ENCODE data around the gene ANAPC5.
A peak's percentile ranks its signal among the peaks of the same experiment; 100 is the strongest.
"Not testable (repeated sequence)": the region's sequence is repeated elsewhere in the genome, so short reads cannot be mapped to it uniquely, and the experiment has no call there.

The ANAPC5 gene

GRCh38 chr12:121301876-121302275 lies 50.3 kb downstream of the ANAPC5 start:
- Histone ChIP-seq H2BK5ac (ENCODE audit: low read length) (no peak overlapping the region), H3K23ac (ENCODE audit: low read length) (no peak overlapping the region), H3K79me2 (ENCODE audit: control insufficient read depth, insufficient read depth, low read length) (no peaks in the 10 kb centered on the region), H3K79me1 (ENCODE audit: low read length) (no peaks in the 10 kb centered on the region), H3K4me1 (ENCODE audit: control insufficient read depth, low read depth, low read length) (peaks cover 1% of the 10 kb centered on the region), H3K4me3 (ENCODE audit: low read length) (no peak overlapping the region), H3K27me3 (ENCODE audit: insufficient read depth, low read length, poor library complexity) (no peaks in the 10 kb centered on the region), H3K4ac (ENCODE audit: low read depth, low read length) (no peak overlapping the region), H4K8ac (ENCODE audit: low read depth, low read length) (no peak overlapping the region), H3K56ac (ENCODE audit: low read length) (no peak overlapping the region), H2BK15ac (replicated peaks; ENCODE audit: low read depth) (no peak overlapping the region), H4K5ac (ENCODE audit: low read length) (no peak overlapping the region), H3K36me3 (ENCODE audit: control insufficient read depth, insufficient read depth, low read length) (no peaks in the 10 kb centered on the region), H2BK120ac (ENCODE audit: low read depth, low read length) (no peak overlapping the region), H3K9ac (ENCODE audit: low read length) (no peak overlapping the region), H3K18ac (ENCODE audit: low read length) (no peak overlapping the region), H3K4me2 (ENCODE audit: low read length) (no peak overlapping the region), H2AK5ac (ENCODE audit: low read length) (no peak overlapping the region), H3K27ac (ENCODE audit: low read depth, low read length) (no peak overlapping the region)
- DNase-seq = no peak
- no CpG with 5 or more reads among the region's 4 CpGs for WGBS (ENCODE audit: extremely low coverage, insufficient coverage, low lambda C conversion rate)

- Histone ChIP-seq H3K4me3 (ENCODE audit: low read length) (no peak overlapping the region), H2AK5ac (ENCODE audit: low read length) (no peak overlapping the region), H2BK120ac (ENCODE audit: low read depth, low read length) (no peak overlapping the region), H3K27me3 (ENCODE audit: insufficient read depth, low read length, poor library complexity) (no peaks in the 10 kb centered on the region), H3K79me2 (ENCODE audit: control insufficient read depth, insufficient read depth, low read length) (peaks cover 11% of the 10 kb centered on the region), H4K5ac (ENCODE audit: low read length) (no peak overlapping the region), H3K23ac (ENCODE audit: low read length) (no peak overlapping the region), H3K36me3 (ENCODE audit: control insufficient read depth, insufficient read depth, low read length) (no peaks in the 10 kb centered on the region), H3K18ac (ENCODE audit: low read length) (no peak overlapping the region), H2BK5ac (ENCODE audit: low read length) (no peak overlapping the region), H2BK15ac (replicated peaks; ENCODE audit: low read depth) (no peak overlapping the region), H3K27ac (ENCODE audit: low read depth, low read length) (no peak overlapping the region), H4K8ac (ENCODE audit: low read depth, low read length) (no peak overlapping the region), H3K79me1 (ENCODE audit: low read length) (no peaks in the 10 kb centered on the region), H3K4me2 (ENCODE audit: low read length) (no peak overlapping the region), H3K56ac (ENCODE audit: low read length) (no peak overlapping the region), H3K9ac (ENCODE audit: low read length) (no peak overlapping the region), H3K4ac (ENCODE audit: low read depth, low read length) (no peak overlapping the region), H3K4me1 (ENCODE audit: control insufficient read depth, low read depth, low read length) (peaks cover 1% of the 10 kb centered on the region)
- WGBS (ENCODE audit: extremely low coverage, insufficient coverage, low lambda C conversion rate) = no CpG with 5 or more reads among the region's 4 CpGs
- no peak for DNase-seq
Measured at GRCh38 chr12:121300083-121300819, 52.0 kb downstream of the ANAPC5 start.

- WGBS (ENCODE audit: extremely low coverage, insufficient coverage, low lambda C conversion rate) = no CpG with 5 or more reads among the region's 4 CpGs
- Histone ChIP-seq H3K79me1 (ENCODE audit: low read length) (no peaks in the 10 kb centered on the region), H2BK15ac (replicated peaks; ENCODE audit: low read depth) (no peak overlapping the region), H3K79me2 (ENCODE audit: control insufficient read depth, insufficient read depth, low read length) (peaks cover 16% of the 10 kb centered on the region), H3K4ac (ENCODE audit: low read depth, low read length) (no peak overlapping the region), H3K56ac (ENCODE audit: low read length) (no peak overlapping the region), H4K8ac (ENCODE audit: low read depth, low read length) (no peak overlapping the region), H4K5ac (ENCODE audit: low read length) (no peak overlapping the region), H2BK120ac (ENCODE audit: low read depth, low read length) (no peak overlapping the region), H3K4me2 (ENCODE audit: low read length) (no peak overlapping the region), H2BK5ac (ENCODE audit: low read length) (no peak overlapping the region), H3K9ac (ENCODE audit: low read length) (no peak overlapping the region), H3K4me3 (ENCODE audit: low read length) (no peak overlapping the region), H3K4me1 (ENCODE audit: control insufficient read depth, low read depth, low read length) (peaks cover 3% of the 10 kb centered on the region), H2AK5ac (ENCODE audit: low read length) (no peak overlapping the region), H3K27ac (ENCODE audit: low read depth, low read length) (no peak overlapping the region), H3K36me3 (ENCODE audit: control insufficient read depth, insufficient read depth, low read length) (no peaks in the 10 kb centered on the region), H3K18ac (ENCODE audit: low read length) (no peak overlapping the region), H3K27me3 (ENCODE audit: insufficient read depth, low read length, poor library complexity) (no peaks in the 10 kb centered on the region), H3K23ac (ENCODE audit: low read length) (no peak overlapping the region)
- no peak for DNase-seq
Measured at GRCh38 chr12:121299662-121300061, 52.5 kb downstream of the ANAPC5 start.

GRCh38 chr12:121298411-121298810 lies 53.8 kb downstream of the ANAPC5 start:
- H3K4me3 ChIP-seq (ENCODE audit: low read length); H3K56ac ChIP-seq (ENCODE audit: low read length); H3K36me3 ChIP-seq (ENCODE audit: control insufficient read depth, insufficient read depth, low read length); DNase-seq; H3K9ac ChIP-seq (ENCODE audit: low read length); H3K4ac ChIP-seq (ENCODE audit: low read depth, low read length); H3K4me1 ChIP-seq (ENCODE audit: control insufficient read depth, low read depth, low read length); H2BK15ac ChIP-seq (replicated peaks; ENCODE audit: low read depth); H2AK5ac ChIP-seq (ENCODE audit: low read length); H4K5ac ChIP-seq (ENCODE audit: low read length); H2BK120ac ChIP-seq (ENCODE audit: low read depth, low read length); H3K27me3 ChIP-seq (ENCODE audit: insufficient read depth, low read length, poor library complexity); H4K8ac ChIP-seq (ENCODE audit: low read depth, low read length); H2BK5ac ChIP-seq (ENCODE audit: low read length); H3K79me1 ChIP-seq (ENCODE audit: low read length); H3K23ac ChIP-seq (ENCODE audit: low read length); H3K18ac ChIP-seq (ENCODE audit: low read length); H3K4me2 ChIP-seq (ENCODE audit: low read length); H3K27ac ChIP-seq (ENCODE audit: low read depth, low read length): not testable (repeated sequence)
- no CpG with 5 or more reads among the region's 13 CpGs for WGBS (ENCODE audit: extremely low coverage, insufficient coverage, low lambda C conversion rate)
- H3K79me2 ChIP-seq (ENCODE audit: control insufficient read depth, insufficient read depth, low read length) = peaks cover 28% of the 10 kb centered on the region

- H3K4me2 ChIP-seq (ENCODE audit: low read length) = peak overlapping the region; percentile 98
- no peak overlapping the region for H2BK15ac ChIP-seq (replicated peaks; ENCODE audit: low read depth)
- H2BK5ac ChIP-seq (ENCODE audit: low read length) = peak overlapping the region; percentile 43
- peak overlapping the region; percentile 94 for H3K56ac ChIP-seq (ENCODE audit: low read length)
- peaks cover 35% of the 10 kb centered on the region for H3K79me2 ChIP-seq (ENCODE audit: control insufficient read depth, insufficient read depth, low read length)
- H3K4me1 ChIP-seq (ENCODE audit: control insufficient read depth, low read depth, low read length) = peaks cover 8% of the 10 kb centered on the region
- H2BK120ac ChIP-seq (ENCODE audit: low read depth, low read length) = no peak overlapping the region
- peak overlapping the region; percentile 90 for H3K9ac ChIP-seq (ENCODE audit: low read length)
- no peaks in the 10 kb centered on the region for H3K27me3 ChIP-seq (ENCODE audit: insufficient read depth, low read length, poor library complexity)
- no peak overlapping the region for H4K5ac ChIP-seq (ENCODE audit: low read length)
- peak; percentile 72 for DNase-seq
- peak overlapping the region; percentile 86 for H3K27ac ChIP-seq (ENCODE audit: low read depth, low read length)
- no CpG with 5 or more reads among the region's 21 CpGs for WGBS (ENCODE audit: extremely low coverage, insufficient coverage, low lambda C conversion rate)
- peaks cover 7% of the 10 kb centered on the region for H3K79me1 ChIP-seq (ENCODE audit: low read length)
- peak overlapping the region; percentile 66 for H3K4me3 ChIP-seq (ENCODE audit: low read length)
- peak overlapping the region; percentile 76 for H3K4ac ChIP-seq (ENCODE audit: low read depth, low read length)
- H2AK5ac ChIP-seq (ENCODE audit: low read length) = peak overlapping the region; percentile 81
- H4K8ac ChIP-seq (ENCODE audit: low read depth, low read length) = no peak overlapping the region
- H3K23ac ChIP-seq (ENCODE audit: low read length) = peak overlapping the region; percentile 29
- H3K36me3 ChIP-seq (ENCODE audit: control insufficient read depth, insufficient read depth, low read length) = no peaks in the 10 kb centered on the region
- H3K18ac ChIP-seq (ENCODE audit: low read length) = peak overlapping the region; percentile 43
Measured at GRCh38 chr12:121297435-121297991, 54.7 kb downstream of the ANAPC5 start.
